Spleen (tissue), 11 donors: ENCODE measurements around the gene RAC2. TPM values are rescaled to one million over a fixed set of nuclear protein-coding genes. Genes with fewer than 3 reads are reported as not detected.
A peak's percentile ranks its signal among the peaks of the same experiment; 100 is the strongest.

Experiments
- DNase-seq: peaks from one replicate; pipeline ENCODE4 v3.0.0-alpha.2; 2020
- H3K27ac ChIP-seq, 8 donors: fragments of 200-600 bp; sonication (generic) in 7 of 8; 1 replicate in 4 of 8; 2 replicates in 4 of 8; pipeline versions ENCODE4 v1.5.0 to v1.8.0; 2016 to 2021; ENCODE audit warnings: inconsistent platforms in 4 of 8, mild to moderate bottlenecking in 4 of 8, moderate library complexity in 1 of 8
- H3K27me3 ChIP-seq, 7 donors: fragments of 200-600 bp; sonication (generic) in 6 of 7; replicated peaks in 1 of 7; 1 replicate in 4 of 7; 2 replicates in 3 of 7; pipeline versions ENCODE4 v1.5.0 to v1.8.0; 2016 to 2021; ENCODE audit warnings: inconsistent platforms in 3 of 7, mild to moderate bottlenecking in 1 of 7
- H3K36me3 ChIP-seq, 6 donors: fragments of 200-600 bp; sonication (generic) in 5 of 6; 1 replicate in 4 of 6; 2 replicates in 2 of 6; pipeline versions ENCODE4 v1.5.0 to v1.8.0; 2016 to 2021; ENCODE audit warnings: inconsistent platforms in 2 of 6
- H3K4me1 ChIP-seq, 6 donors: fragments of 200-600 bp; sonication (generic) in 5 of 6; 1 replicate in 3 of 6; 2 replicates in 3 of 6; pipeline versions ENCODE4 v1.5.0 to v1.8.0; 2016 to 2021; ENCODE audit warnings: inconsistent platforms in 3 of 6
- H3K4me3 ChIP-seq, 8 donors: fragments of 200-600 bp; sonication (generic) in 7 of 8; 1 replicate in 4 of 8; 2 replicates in 4 of 8; pipeline versions ENCODE4 v1.5.0 to v1.8.0; 2016 to 2021; ENCODE audit warnings: inconsistent platforms in 4 of 8, mild to moderate bottlenecking in 4 of 8, moderate library complexity in 2 of 8
- H3K9me3 ChIP-seq, 8 donors: fragments of 200-600 bp; sonication (generic) in 7 of 8; 1 replicate in 4 of 8; 2 replicates in 4 of 8; pipeline versions ENCODE4 v1.5.0 to v1.8.0; 2016 to 2021; ENCODE audit warnings: inconsistent platforms in 4 of 8
- CTCF ChIP-seq, 11 experiments: fragments of 200-600 bp in 7 of 11; fragments of 450-650 bp in 4 of 11; sonication (generic) in 4 of 11; IDR thresholded peaks in 8 of 11; conservative IDR thresholded peaks in 3 of 11; 1 replicate in 7 of 11; 2 replicates in 4 of 11; pipeline versions ENCODE4 v1.4.0 to v1.8.0; 2016 to 2021; ENCODE audit warnings: antibody characterized with exemption in 11 of 11, inconsistent platforms in 4 of 11, mild to moderate bottlenecking in 1 of 11
- POLR2A ChIP-seq, 3 donors: fragments of 450-650 bp; IDR thresholded peaks; one replicate each; pipeline ENCODE4 v1.5.1; 2017; ENCODE audit warnings: antibody characterized with exemption in 3 of 3, mild to moderate bottlenecking in 1 of 3
- POLR2AphosphoS5 ChIP-seq, 3 donors: sonication (generic); formaldehyde crosslinking; IDR thresholded peaks; one replicate each; pipeline ENCODE4 v1.5.1; 2017; ENCODE audit warnings: antibody characterized with exemption in 3 of 3
- WGBS, 5 donors: extraction: QIAGEN DNeasy Blood & Tissue Kit in 3 of 5; methylation state at CpG; one replicate each; pipeline versions ENCODE4 v1.1.5 to v1.1.7; 2013 to 2018; 5-methylcytosine and 5-hydroxymethylcytosine counted together
- intact Hi-C: fragments of 100-400 bp; cut with DNase I; formaldehyde crosslinking; loops from one replicate; pipeline ENCODE4 v1.15.0; 2023; ENCODE audit warnings: low total_unique reads
- polyA plus RNA-seq, 3 donors: library from polyadenylated mRNA; stranded (reverse); fragments of 200-250 nt; gene quantifications; one replicate each; pipeline ENCODE4 v1.2.1, GENCODE V29; 2013
- total RNA-seq, 7 donors: library from RNA; depleted of rRNA in 3 of 7; stranded (reverse); fragments of >200 nt in 3 of 7; fragmentation: NEBNext Ultra II Directional in 4 of 7; extraction: Animal tissue kit (Norgen Biotek cat#: 25700) in 4 of 7; gene quantifications; one replicate each; pipeline versions ENCODE4 v1.1.0 to v1.2.1, GENCODE V29; 2016 to 2021
- donor health status: healthy with polysubstance abuse.
- donor health status: DM: no; HTN: no; CAD: no; lungs with moderate emphysema.
- donor health status: DM: no; HTN: no; CAD: no.
- donor health status: Bipolar disorder and iron deficiency.
- donor health status: healthy.
- donor health status: DM: no; HTN: no; CAD: no.
- donor health status: DM: yes; HTN: yes; CAD: no.

The RAC2 gene
- total and polyA plus RNA-seq, 10 donors, result 270 to 493 (median 393) TPM

DNA sequence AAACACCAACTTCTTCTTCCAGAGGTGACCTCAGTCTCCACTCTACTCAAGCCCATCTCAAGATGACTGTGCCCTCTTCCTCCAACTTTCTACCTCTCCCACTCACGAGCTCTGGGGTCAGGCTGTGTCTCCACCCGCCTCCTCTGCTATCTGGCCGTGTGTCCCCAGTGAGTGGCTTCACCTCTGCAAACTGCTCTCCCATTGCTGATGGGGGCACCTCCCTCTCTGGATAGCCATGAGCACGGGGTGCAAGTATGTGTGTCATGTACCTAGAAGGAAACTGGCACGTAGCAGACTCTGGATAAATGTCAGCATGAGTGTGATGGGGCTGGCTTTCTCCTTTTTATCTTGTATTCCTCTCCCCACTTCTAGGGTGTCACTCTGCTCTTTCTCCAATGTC is 18.3 kb upstream of the RAC2 start:
- WGBS, 5 donors, result 59 to 84% (median 74%) methylated on average over 5 of the region's 5 CpGs
- no peak for TF ChIP-seq CTCF (IDR thresholded peaks at IDR 0.05 in 8 of 11, conservative IDR thresholded peaks at IDR 0.05 in 3 of 11)
- no peak for TF ChIP-seq POLR2AphosphoS5 (IDR thresholded peaks at IDR 0.05)
- no peak for TF ChIP-seq POLR2A (IDR thresholded peaks at IDR 0.05)
- peaks cover 0 to 16% (median 13%) of the 10 kb centered on the region in 8 donors for H3K9me3 ChIP-seq
- peaks cover 0 to 32% (median 4%) of the 10 kb centered on the region in 7 donors for H3K27me3 ChIP-seq
- peak; percentile 51 for DNase-seq
- no peaks in the 10 kb centered on the region for H3K36me3 ChIP-seq
- intact Hi-C loops, result loop anchor here (10.0 kb wide), 1 partner anchor 162 kb away; the partner anchor contains the start of gene ELFN2
- peaks cover 5 to 39% (median 31%) of the 10 kb centered on the region in 6 donors for H3K4me1 ChIP-seq
- no peak overlapping the region for H3K27ac ChIP-seq
- no peak overlapping the region for H3K4me3 ChIP-seq

- 20 to 22% (median 21%) methylated on average over 14 of the region's 14 CpGs for WGBS, 5 donors
- Histone ChIP-seq H3K4me3 (no peak overlapping the region), H3K9me3 (peaks cover 0 to 16% (median 13%) of the 10 kb centered on the region in 8 donors), H3K4me1 (peaks cover 4 to 29% (median 22%) of the 10 kb centered on the region in 6 donors), H3K27ac (no peak overlapping the region), H3K36me3 (no peaks in the 10 kb centered on the region), H3K27me3 (peaks cover 0 to 32% (median 4%) of the 10 kb centered on the region in 7 donors)
- TF ChIP-seq POLR2A (IDR thresholded peaks at IDR 0.05) (no peak), POLR2AphosphoS5 (IDR thresholded peaks at IDR 0.05) (peak in 2 of 3 donors; percentile 33 to 59), CTCF (IDR thresholded peaks at IDR 0.05 in 8 of 11, conservative IDR thresholded peaks at IDR 0.05 in 3 of 11) (peak; percentile 91 to 98 (median 97))
- intact Hi-C loops, result loop anchor here (10.0 kb wide), 1 partner anchor 164 kb away; the partner anchor contains the start of gene ELFN2
- peak; percentile 89 for DNase-seq
These were observed 16.9 kb upstream of the RAC2 start for GRCh38 chr22:37260901-37261336.

GRCh38 chr22:37260155-37260795 is 16.2 kb upstream of the RAC2 start:
- H3K27me3 ChIP-seq, result peaks cover 0 to 35% (median 4%) of the 10 kb centered on the region in 7 donors
- peaks cover 0 to 16% (median 13%) of the 10 kb centered on the region in 8 donors for H3K9me3 ChIP-seq
- no peaks in the 10 kb centered on the region for H3K36me3 ChIP-seq
- H3K4me1 ChIP-seq, result peaks cover 4 to 29% (median 22%) of the 10 kb centered on the region in 6 donors
- no peak overlapping the region for H3K4me3 ChIP-seq
- H3K27ac ChIP-seq, result no peak overlapping the region
- 60 to 73% (median 67%) methylated on average over 12 to 15 of the region's 15 CpGs for WGBS, 5 donors
- TF ChIP-seq POLR2AphosphoS5 (IDR thresholded peaks at IDR 0.05), result no peak
- TF ChIP-seq CTCF (IDR thresholded peaks at IDR 0.05 in 8 of 11, conservative IDR thresholded peaks at IDR 0.05 in 3 of 11), result no peak
- no peak for TF ChIP-seq POLR2A (IDR thresholded peaks at IDR 0.05)
- DNase-seq, result peak; percentile 59
- intact Hi-C loops, result loop anchor here (10.0 kb wide), 1 partner anchor 165 kb away; the partner anchor contains the start of gene ELFN2

DNA sequence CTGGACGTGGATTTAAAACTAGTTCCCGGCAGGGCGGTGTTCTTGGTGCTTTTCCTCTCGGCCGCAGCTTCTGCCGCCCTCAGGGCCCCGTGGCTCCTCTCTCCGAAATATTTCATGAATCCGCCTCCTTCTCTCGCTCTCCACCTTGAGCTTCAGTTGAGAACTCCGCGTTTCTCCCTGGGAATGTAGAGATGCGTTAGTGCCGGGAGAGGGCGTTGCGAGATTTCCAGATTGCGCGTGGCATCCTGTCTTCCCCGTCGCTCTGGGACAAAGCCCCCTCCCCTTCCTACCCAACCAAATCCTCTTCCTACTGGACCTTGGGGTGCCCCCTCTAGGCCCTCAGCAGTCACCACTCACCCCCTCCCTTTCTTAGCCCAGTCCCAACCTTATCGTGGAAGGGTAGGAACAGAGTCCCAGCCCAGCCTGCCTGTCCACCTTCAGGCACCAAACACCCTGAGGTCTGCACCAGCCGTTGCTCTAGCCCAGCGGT is 15.5 kb upstream of the RAC2 start:
- Histone ChIP-seq H3K27me3 (peaks cover 0 to 35% (median 4%) of the 10 kb centered on the region in 7 donors), H3K27ac (no peak overlapping the region), H3K4me3 (no peak overlapping the region), H3K36me3 (no peaks in the 10 kb centered on the region), H3K4me1 (peaks cover 4 to 29% (median 22%) of the 10 kb centered on the region in 6 donors), H3K9me3 (peaks cover 0 to 12% (median 11%) of the 10 kb centered on the region in 8 donors)
- TF ChIP-seq POLR2A (IDR thresholded peaks at IDR 0.05) (no peak), CTCF (IDR thresholded peaks at IDR 0.05 in 8 of 11, conservative IDR thresholded peaks at IDR 0.05 in 3 of 11) (peak in 8 of 11 experiments; percentile 25 to 61 (median 51)), POLR2AphosphoS5 (IDR thresholded peaks at IDR 0.05) (no peak)
- intact Hi-C loops, result loop anchor here (10.0 kb wide), 1 partner anchor 165 kb away; the partner anchor contains the start of gene ELFN2
- 9 to 25% (median 13%) methylated on average over 23 of the region's 23 CpGs for WGBS, 5 donors
- peak; percentile 73 for DNase-seq
